Prostate gland (tissue), 2 donors: ENCODE measurements around the gene RPS6KC1. TPM values are rescaled to one million over a fixed set of nuclear protein-coding genes. Genes with fewer than 3 reads are reported as not detected.

ENCODE experiments used
- DNase-seq: peaks from one replicate; pipeline ENCODE4 v3.0.0-alpha.2; 2019; ENCODE audit warnings: low spot score
- H3K27ac ChIP-seq, 2 donors: fragments of 200-600 bp; sonication (generic); 2 replicates each; pipeline ENCODE4 v1.5.1; 2017 to 2019
- H3K27me3 ChIP-seq: fragments of 200-600 bp; sonication (generic); replicated peaks from 2 replicates; pipeline ENCODE4 v1.5.1; 2019; ENCODE audit not compliant: insufficient read depth
- H3K36me3 ChIP-seq, 2 donors: fragments of 200-600 bp; sonication (generic); 1 replicate in 1 of 2; 2 replicates in 1 of 2; pipeline versions ENCODE4 v1.5.1 to v1.8.1; 2017 to 2019
- H3K4me1 ChIP-seq: fragments of 200-600 bp; sonication (generic); replicated peaks from 2 replicates; pipeline ENCODE4 v1.5.1; 2019
- H3K4me3 ChIP-seq, 2 donors: fragments of 200-600 bp; sonication (generic); 2 replicates each; pipeline ENCODE4 v1.5.1; 2017 to 2019
- H3K9me3 ChIP-seq: fragments of 200-600 bp; sonication (generic); 2 replicates; pipeline ENCODE4 v1.5.1; 2017
- POLR2A ChIP-seq: fragments of 450-650 bp; IDR thresholded peaks from one replicate; pipeline ENCODE4 v1.6.1; 2016; ENCODE audit warnings: antibody characterized with exemption, mild to moderate bottlenecking
- POLR2AphosphoS5 ChIP-seq: sonication (generic); formaldehyde crosslinking; IDR thresholded peaks from one replicate; pipeline ENCODE4 v1.6.1; 2017; ENCODE audit warnings: antibody characterized with exemption
- WGBS: methylation state at CpG from one replicate; pipeline ENCODE4 v1.1.5; 2018; 5-methylcytosine and 5-hydroxymethylcytosine counted together
- intact Hi-C: fragments of 100-400 bp; cut with DNase I; formaldehyde crosslinking; loops from one replicate; pipeline ENCODE4 v1.14.2; 2022
- total RNA-seq, 2 donors: library from RNA; depleted of rRNA; stranded (reverse); fragments of >200 nt; gene quantifications; one replicate each; pipeline ENCODE4 v1.1.0, GENCODE V29; 2016
- TF ChIP-seq, protein P1 (sequence below), 4 experiments: fragments of 200-600 bp in 2 of 4; fragments of 450-650 bp in 2 of 4; sonication (generic) in 2 of 4; IDR thresholded peaks; 1 replicate in 3 of 4; 2 replicates in 1 of 4; pipeline ENCODE4 v1.5.1; 2016 to 2019; ENCODE audit warnings: antibody characterized with exemption in 4 of 4, mild to moderate bottlenecking in 2 of 4, moderate library complexity in 2 of 4

RPS6KC1 gene
- total RNA-seq, 2 donors from 2014 or later: 32.6 to 35.3 TPM

DNA sequence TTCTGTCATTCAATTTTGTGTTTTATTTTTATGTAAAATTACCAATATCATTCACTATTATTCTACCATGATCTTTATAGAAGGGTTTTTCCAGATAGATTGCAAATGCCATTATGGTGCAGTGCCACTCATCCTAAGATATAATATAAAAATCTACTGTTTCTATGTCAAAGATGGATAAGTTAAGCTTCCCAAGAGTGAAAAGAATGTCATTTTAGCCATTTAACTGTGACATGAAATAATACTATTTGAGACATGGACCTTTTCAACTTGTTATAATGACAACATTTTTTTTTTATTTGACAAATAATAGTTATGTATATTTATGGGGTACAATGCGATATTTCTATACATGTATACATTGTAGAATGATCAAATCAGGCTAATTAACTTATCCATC, 224.3 kb downstream of the RPS6KC1 start:
- no peak for DNase-seq
- Histone ChIP-seq H3K9me3 (no peaks in the 10 kb centered on the region), H3K4me1 (no peaks in the 10 kb centered on the region), H3K27ac (no peak overlapping the region), H3K27me3 (no peaks in the 10 kb centered on the region), H3K36me3 (no peaks in the 10 kb centered on the region), H3K4me3 (no peak overlapping the region)
- 98% methylated on average over 1 of the region's 1 CpG for WGBS
- no peak for TF ChIP-seq POLR2A
- TF ChIP-seq POLR2AphosphoS5: no peak
- TF ChIP-seq, protein P1, sequence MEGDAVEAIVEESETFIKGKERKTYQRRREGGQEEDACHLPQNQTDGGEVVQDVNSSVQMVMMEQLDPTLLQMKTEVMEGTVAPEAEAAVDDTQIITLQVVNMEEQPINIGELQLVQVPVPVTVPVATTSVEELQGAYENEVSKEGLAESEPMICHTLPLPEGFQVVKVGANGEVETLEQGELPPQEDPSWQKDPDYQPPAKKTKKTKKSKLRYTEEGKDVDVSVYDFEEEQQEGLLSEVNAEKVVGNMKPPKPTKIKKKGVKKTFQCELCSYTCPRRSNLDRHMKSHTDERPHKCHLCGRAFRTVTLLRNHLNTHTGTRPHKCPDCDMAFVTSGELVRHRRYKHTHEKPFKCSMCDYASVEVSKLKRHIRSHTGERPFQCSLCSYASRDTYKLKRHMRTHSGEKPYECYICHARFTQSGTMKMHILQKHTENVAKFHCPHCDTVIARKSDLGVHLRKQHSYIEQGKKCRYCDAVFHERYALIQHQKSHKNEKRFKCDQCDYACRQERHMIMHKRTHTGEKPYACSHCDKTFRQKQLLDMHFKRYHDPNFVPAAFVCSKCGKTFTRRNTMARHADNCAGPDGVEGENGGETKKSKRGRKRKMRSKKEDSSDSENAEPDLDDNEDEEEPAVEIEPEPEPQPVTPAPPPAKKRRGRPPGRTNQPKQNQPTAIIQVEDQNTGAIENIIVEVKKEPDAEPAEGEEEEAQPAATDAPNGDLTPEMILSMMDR (IDR thresholded peaks at IDR 0.05): no peak
- intact Hi-C loops: no loop called here

DNA sequence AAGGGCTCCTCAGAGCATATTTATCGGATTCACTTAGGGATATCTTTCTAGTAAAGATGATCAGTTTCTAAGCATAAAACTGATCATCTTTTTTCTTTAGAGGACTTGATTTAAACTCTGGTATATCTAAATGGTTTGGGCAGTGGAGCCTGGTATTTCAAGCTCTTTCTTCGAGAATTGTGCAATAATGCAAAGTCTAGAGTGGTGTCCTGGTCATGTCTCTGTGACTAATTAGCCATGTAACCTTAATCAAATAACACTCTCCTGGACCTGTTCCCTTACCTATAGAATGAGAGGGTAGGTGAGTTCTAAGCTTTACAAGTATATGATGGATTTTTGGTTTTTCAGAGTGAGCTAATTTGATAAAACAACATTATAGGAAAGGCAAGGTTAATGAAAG, 225.2 kb downstream of the RPS6KC1 start:
- Histone ChIP-seq H3K4me1 (no peaks in the 10 kb centered on the region), H3K4me3 (no peak overlapping the region), H3K27ac (no peak overlapping the region), H3K36me3 (no peaks in the 10 kb centered on the region), H3K27me3 (no peaks in the 10 kb centered on the region), H3K9me3 (no peaks in the 10 kb centered on the region)
- intact Hi-C loops: no loop called here
- TF ChIP-seq POLR2AphosphoS5 (no peak), POLR2A (no peak)
- TF ChIP-seq, protein P1 (IDR thresholded peaks at IDR 0.05): no peak
- WGBS: 97% methylated on average over 2 of the region's 2 CpGs
- no peak for DNase-seq

DNA sequence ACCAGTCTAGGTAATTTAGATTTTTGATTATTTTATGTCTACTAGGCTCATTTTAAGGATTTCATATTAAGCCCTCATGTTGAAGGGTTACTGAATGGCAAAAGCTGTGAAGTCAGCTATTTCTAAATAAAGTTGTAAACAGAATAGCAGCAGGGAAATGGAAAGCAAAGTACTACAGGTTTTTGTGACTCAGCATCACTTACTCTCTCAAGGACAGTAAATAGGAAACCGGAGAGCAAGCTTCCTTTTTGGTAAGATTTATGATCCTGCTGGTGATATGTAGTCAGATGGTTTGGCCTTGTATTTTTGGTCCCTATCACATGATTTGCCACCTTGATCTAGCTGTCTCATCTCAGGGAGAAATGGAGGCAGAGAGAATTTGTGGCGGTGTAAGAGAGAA, 226.0 kb downstream of the RPS6KC1 start:
- DNase-seq: no peak
- TF ChIP-seq POLR2A (no peak), POLR2AphosphoS5 (no peak)
- TF ChIP-seq, protein P1 (IDR thresholded peaks at IDR 0.05): no peak
- Histone ChIP-seq H3K4me3 (no peak overlapping the region), H3K9me3 (no peaks in the 10 kb centered on the region), H3K4me1 (no peaks in the 10 kb centered on the region), H3K27me3 (no peaks in the 10 kb centered on the region), H3K36me3 (no peaks in the 10 kb centered on the region), H3K27ac (no peak overlapping the region)
- intact Hi-C loops: no loop called here
- WGBS: 70% methylated on average over 2 of the region's 2 CpGs

DNA sequence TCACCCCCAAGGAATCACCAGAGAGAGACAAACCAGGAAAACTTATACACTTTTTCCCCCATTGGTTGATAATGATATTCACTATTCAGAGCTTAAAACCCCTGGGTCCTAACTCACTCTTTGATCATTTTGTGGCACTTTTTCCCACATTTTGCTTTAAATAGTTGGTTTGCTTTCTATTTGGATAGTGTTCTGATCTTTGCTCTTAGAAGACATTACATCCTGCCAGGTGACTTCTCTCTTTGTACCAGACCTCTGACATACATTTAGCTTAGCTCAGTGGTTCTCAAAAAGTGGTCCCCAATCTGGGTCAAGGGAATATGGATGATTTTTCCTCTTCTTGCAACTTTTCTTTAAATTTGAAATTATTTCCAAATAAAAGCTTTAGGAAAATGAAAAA, 228.4 kb downstream of the RPS6KC1 start:
- Histone ChIP-seq H3K27me3 (no peaks in the 10 kb centered on the region), H3K9me3 (no peaks in the 10 kb centered on the region), H3K4me1 (no peaks in the 10 kb centered on the region), H3K4me3 (no peak overlapping the region), H3K36me3 (no peaks in the 10 kb centered on the region), H3K27ac (no peak overlapping the region)
- DNase-seq: no peak
- intact Hi-C loops: no loop called here
- no peak for TF ChIP-seq POLR2AphosphoS5
- no peak for TF ChIP-seq POLR2A
- TF ChIP-seq, protein P1 (IDR thresholded peaks at IDR 0.05): no peak

DNA sequence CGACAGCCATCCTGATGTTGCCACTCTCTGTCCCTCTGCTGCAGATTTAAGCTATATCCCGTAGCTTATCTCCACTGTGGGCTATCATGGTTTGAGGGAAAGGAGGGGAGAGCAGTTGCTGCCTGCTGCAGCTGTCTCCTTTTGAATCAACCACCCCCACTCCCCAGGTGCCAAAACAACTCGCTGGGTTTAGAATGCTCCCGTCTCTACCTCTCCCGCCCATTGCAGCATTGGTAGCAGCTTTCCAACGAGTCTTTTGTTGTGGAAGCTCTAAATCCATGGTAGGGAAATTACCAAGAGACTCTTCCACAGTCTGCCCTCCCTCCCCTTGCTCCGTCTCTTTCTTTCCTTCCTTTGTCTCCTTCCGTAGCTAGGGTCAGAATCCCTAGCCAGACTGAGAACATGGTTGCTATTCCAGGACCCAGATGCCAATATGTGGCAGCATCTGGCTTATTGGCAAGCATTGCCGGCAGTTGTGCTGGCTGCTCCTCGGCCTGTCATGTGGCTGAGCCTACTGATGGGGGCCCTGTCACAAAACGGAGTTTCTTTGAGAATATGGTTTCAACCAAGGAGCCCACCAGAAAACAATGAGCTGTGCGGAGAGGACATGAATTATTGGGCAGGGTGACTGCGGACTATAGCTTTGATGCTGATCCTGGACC, 230.7 kb downstream of the RPS6KC1 start:
- intact Hi-C loops: no loop called here
- no peak for DNase-seq
- no peaks in the 10 kb centered on the region for H3K9me3 ChIP-seq

More for the DNA sequence above, 230.7 kb downstream of the RPS6KC1 start:
- no peaks in the 10 kb centered on the region for H3K27me3 ChIP-seq
- H3K4me1 ChIP-seq: no peaks in the 10 kb centered on the region
- H3K27ac ChIP-seq: no peak overlapping the region
- 61% methylated on average over 13 of the region's 13 CpGs for WGBS
- no peak overlapping the region for H3K4me3 ChIP-seq
- no peaks in the 10 kb centered on the region for H3K36me3 ChIP-seq
- TF ChIP-seq, protein P1 (IDR thresholded peaks at IDR 0.05): no peak
- TF ChIP-seq POLR2A: no peak
- no peak for TF ChIP-seq POLR2AphosphoS5
